ENCODE measurements around the gene IMMP2L.

DNA sequence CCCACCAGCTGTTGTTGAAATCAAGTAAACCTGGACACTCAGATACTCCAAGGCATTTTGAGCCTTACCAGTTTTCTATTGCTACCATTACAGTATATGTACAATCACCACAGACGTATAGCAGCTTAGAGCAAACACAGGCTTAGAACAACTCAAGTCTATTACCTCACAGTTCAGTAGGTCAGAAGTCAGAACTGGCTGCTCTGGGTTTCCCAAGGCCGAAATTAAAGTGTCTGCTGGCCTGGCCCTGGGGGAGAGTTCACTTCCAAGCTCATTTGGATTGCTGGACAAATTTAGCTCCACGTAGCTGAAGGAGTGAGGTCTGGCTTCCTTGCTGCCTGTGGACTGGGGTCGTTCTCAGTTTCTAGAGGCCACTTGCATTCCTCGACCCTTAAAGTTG is 731.5 kb downstream of the IMMP2L start:
- TF ChIP-seq CTCF (IDR thresholded peaks at IDR 0.05) (no peak), POLR2A (IDR thresholded peaks at IDR 0.05) (no peak)

All from thyroid gland (tissue), 4 donors.